CD4-positive, alpha-beta T cell treated with Interleukin-6 at 100 ng/mL for 8 hours (primary cell): ENCODE data around the gene AOAH.

Source experiments
- DNase-seq: peaks from one replicate; pipeline ENCODE4 v3.0.0-alpha.2; 2020; ENCODE audit warnings: mixed read lengths, low spot score

Gene AOAH

DNA sequence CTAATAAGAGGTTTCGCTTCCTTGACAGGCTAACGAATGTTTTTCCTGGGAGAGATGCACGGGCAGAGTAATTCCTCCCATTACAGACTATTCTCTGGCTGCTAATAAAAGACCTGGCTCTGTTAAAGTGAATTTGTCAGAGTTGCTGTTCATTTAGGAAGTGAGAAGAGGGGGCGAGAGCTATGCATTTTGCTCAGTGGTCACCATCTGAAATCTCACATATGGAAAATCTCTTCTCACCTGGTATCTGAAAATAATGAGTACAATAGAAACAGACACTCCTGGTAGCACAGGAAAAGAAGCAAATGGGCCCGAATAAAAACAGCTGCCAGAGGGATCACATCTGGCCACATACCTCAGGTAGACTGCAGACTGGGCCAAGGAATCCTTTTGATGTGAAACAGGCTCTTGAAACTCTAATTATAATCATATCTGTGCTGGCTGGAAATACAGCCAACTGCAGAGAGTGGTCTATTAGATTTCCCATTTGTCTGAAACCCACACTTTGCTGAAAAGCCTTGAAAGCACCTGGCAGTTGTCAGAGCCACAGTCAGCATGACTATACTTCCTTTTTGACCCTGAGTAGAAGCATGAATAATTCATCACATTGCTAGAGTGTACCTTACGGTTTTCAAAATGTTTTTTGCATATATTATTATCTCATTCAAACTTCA lies 33.6 kb downstream of the AOAH start:
- no peak for DNase-seq

DNA sequence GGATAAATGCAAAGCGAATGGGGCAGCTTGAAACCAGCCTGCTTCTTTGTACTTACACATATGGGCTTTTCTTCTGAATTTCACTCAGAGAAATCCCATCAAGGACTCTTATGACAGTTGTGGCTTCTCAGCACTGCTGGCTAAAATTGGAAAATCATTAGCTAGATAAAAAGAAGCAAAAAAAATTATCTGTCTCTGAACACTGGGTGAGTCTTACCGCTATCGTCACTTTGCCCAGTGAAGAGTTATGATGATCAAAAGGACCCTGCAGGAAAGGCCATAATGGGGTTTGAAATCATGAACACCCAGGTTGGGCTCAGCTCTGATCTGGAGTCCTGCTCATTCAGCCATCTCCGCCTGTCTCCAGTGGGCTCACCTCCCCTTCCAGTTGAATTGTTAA lies 34.3 kb downstream of the AOAH start:
- no peak for DNase-seq

DNA sequence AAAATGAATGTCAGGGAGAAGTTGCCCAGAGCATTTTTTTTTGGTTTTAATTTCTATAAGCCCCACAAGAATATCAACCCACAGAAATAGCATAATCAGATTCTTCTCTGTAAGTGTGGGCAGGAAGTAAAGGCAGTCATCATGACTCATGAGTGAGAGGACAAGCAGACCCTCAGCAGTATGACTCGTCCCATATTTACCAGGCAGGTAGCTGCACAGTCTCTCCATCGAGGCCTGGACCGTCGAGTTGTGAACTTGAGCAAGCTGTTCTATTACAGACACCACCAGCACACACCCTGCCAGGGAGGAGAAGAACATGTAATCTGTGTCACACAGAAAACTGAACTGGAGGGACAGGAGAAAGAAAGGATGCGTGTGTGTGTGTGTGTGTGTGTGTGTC lies 37.8 kb downstream of the AOAH start:
- peak; percentile 29 for DNase-seq

DNA sequence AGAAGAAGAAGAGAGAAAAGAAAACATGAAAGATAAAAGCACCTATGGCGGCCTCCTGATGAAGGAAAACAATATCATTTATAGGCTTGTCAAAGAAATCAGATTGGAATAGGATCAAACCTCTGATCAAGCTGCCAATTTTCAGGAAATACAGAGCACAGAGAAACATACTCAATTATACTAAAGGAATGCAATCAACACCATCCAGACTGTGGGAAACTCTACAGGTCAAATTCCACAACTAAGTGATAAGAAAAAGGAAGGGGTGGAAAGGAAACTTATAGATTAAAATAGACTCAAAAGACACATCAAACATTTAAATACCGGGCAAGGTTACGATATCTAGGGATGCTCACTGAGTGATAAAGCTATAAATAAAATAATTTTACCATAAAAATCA lies 39.3 kb downstream of the AOAH start:
- DNase-seq: no peak

DNA sequence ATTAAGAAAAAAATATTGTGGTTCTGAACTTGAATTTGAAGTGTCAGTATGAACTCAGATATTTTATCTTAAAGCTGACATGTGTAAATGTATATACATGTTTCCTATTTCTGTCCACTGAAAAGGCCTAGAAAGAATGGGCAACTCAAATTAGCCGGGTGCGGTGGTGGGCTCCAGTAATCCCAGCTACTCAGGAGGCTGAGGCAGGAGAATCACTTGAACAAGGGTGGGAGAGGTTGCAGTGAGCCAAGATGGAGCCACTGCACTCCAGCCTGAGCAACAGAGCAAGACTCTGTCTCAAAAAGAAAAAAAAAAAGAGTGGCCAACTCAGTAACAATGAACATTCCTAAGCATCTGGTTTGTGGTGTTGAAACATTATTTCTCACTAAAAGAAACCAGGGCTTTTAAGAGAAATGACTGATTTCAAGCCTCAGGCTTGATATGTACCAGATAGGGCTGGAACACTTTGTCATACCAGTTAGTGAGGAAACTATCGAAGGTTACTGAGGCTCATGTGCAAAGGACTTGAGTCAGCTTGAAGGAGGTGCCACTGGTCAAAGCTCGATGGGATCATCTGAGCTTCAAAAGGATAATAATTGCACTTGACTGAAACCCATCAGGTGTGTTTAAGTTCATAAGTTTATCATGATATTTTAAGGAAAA lies 40.5 kb downstream of the AOAH start:
- no peak for DNase-seq

DNA sequence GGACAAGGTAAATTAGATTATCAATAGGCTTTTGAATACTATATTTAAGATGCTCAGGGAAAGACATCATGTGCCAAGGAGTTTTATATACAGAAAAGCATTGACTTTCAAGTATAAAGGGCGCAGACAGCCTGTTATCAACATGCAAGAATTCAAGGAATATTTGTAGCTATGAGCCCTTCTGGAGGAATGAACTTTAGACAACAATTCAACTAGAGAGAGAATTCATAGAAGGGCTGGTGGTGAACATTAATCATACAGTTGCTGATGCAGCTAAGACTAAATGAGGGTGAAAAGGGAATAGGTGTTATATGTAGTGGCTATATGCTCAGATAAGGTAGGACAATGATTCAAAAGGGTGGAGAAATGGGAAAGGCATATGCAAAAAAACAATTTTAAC lies 41.2 kb downstream of the AOAH start:
- DNase-seq: no peak

DNA sequence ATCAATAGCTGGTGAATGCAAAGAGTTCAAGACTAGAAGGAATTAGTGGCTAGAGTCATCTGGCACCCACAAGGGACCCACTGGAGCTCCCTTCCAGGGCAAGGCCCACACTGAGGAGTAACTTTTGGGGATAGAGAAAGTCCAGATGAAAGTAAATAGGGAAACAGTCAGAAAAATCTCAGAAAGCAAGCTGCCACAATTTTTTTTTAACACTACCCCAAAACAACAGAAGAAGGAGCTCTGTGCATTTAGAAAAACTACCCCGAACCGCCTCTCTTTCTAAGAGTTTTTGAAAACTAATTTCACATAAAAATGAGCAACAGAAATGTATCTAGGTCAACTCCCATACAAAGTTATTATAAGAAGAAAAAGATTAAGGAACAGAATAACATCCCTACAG lies 42.2 kb downstream of the AOAH start:
- DNase-seq: no peak

DNA sequence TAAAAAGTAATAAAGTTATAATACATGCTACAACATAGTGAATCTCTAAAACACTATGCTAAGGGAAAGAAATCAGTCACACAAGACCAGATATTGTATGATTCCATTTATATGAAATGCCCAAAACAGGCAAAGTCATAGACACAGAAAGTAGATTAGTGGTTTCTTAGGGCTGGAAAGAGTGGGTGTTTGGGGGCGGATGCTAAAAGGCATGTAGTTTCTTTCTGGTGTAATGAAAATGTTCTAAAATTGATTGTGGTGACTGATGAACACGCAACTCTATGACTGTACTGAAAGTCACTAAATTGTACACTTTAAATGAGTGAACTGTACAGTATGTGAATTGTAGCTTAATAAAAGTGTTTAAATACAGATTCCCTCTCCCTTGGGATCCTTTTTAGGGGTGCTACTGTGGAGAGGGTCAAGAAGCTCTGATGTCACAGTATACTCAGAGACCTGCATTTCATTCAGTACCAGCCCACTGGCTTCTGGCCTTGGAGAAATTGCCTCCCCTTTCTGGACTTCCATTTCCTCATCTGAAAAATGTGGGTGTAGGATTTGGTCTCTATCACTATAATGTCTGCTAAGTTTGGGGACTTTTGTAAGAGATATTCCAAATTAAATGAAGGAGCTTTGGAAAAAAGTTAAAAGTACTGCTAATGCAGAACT lies 46.4 kb downstream of the AOAH start:
- no peak for DNase-seq

DNA sequence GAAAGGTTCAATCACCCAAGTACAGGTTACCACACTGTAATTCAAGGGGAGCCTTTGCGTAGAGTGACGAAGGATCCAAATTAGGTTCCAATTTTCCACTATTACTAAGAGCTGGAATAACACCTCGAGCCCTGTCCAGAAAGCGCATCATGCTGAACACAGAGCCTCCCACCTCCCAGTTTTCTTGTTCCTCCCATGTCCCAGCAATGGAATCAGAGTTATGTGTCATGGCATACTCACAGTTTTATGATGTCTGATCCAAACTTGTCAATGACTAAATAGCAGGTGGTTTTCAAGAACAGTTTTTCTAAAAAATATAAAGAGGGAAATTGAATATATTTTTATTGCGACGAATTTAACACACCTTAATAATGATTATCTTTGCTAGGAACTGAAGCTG lies 50.6 kb downstream of the AOAH start:
- no peak for DNase-seq

DNA sequence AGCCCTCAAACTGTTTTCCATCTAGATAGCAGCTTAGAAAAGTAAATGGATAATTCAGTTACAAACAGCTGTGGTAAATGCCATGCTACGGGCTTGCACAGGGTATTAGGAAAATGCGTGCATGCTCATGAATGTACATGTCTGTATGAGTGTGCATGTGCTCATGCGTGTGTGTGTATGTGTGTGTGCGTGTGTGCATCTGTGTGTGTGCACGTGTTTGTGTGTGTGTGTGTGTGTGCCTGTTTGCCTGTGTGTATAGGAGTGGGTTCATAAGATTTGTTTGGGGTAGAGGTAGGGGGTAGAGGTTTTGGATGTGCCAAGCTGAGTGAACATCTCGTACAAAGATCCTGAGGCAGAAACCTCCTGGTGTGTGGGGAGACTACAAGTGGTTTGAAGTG lies 52.9 kb downstream of the AOAH start:
- no peak for DNase-seq

DNA sequence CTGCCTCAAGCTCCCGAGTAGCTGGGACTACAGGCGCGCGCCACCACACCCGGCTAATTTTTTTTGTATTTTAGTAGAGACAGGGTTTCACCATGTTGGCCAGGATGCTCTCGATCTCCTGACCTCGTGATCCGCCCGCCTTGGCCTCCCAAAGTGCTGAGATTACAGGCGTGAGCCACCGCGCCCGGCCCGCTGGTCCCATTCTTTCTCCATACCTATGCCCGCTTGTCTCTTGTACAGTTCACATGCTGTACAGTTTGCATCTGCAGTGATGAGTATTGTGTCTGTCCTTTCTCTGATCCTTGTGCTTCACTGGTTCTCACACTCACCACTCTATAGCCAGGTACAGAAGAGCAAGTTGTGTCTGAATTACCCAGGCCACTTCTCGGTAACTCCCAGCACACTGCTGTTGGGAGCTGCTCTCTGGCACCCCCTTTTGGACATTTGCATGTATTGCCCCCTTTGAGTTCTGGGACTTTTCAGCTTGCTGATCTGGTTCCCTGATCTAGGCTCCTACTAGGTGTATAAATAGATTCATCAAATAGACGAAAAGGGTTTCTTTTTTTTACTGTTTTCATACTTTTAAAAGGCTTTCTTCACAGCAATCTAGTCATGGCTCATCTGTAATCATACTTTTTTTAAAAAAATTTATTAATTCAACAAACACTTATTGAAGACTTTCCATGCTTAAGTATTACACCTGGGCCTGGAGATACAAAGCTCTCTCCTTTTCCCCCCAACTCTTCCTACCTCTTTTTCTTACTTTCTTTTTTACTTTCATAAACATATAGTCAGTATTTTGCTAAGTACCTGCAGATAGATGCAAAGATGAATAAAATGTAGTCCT lies 53.5 kb downstream of the AOAH start:
- DNase-seq: peak; percentile 74

DNA sequence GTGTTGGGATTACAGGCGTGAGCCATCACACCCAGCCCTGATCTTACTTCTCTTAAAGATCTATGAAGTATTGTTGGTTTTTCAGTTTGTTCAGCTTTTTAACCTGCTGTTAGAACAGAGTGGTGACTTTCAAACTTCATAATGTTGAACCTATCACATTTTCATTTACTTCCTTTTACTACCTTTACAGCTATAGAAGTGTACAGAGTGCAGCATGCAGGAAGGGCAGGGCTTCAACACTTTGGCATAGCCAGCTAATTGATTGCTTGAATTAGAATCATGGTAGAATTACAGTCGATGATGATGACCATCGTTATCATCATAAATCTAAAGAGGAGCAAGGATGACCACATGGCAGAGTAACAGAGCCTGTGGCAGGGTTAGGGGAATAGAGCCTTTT lies 55.5 kb downstream of the AOAH start:
- DNase-seq: no peak

DNA sequence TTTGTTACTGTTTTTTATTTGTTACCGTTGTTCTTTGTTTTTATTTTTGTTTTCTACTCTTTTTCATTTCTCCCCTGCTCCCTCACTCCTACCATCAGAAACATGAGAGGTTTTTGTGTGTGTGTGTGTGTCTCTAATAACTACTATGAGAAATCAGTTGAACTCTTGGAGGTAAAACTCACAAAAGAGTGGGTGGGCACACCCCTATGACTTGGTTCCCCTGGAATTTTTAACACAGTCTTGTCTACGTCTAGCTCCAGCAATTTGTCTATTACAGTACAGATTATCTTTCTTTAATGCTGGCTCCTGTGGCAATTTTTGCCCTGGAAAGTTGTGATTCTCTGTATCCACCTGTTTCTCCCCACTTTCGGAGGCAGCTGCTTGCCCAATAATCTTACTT lies 56.2 kb downstream of the AOAH start:
- DNase-seq: no peak

DNA sequence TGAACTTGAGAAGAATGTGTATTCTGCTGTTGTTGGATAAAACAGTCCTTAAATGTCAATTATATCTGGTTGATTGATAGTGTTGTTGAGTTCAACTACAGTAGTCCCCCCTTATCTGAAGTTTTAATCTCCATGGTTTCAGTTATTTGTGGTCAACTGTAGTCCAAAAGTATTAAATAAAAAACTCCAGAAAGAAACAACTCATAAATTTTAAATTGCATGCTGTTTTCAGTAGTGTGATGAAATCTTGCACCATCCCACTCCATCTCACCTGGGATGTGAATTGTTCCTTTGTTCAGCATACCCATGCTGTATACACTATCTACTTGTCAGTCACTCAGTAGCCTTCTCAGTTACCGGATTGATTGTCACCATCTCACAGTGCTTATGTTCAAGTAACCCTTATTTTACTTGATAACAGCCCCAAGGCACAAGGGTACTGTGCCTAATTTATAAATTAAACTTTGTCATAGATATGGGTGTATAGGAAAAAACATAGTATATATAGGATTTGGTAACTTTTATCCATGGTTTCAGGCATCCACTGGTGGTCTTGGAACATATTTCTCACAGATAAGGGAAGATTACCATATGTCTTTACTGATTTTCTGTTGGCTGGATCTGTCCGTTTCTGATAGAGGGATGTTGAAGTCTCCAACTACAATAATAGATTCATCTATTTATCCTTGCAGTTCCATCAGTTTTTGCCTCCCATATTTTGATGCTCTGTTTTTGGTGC lies 57.1 kb downstream of the AOAH start:
- DNase-seq: no peak

DNA sequence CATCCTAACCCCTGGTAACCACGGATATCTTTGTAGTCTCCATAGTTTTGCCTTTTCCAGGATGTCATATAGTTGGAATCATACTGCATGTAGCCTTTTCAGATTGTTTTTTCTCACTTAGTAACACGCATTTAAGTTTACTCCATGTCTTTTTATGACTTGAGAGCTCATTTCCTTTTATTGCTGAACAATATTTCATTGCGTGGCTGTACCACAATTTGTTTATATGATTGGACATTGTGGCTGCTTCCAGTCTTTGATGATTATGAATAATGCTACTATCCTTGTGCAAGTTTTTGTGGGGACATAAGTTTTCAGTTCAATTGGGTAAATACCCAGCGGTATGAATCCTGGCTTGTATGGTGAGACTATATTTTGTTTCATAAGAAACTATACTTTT lies 60.8 kb downstream of the AOAH start:
- DNase-seq: no peak

DNA sequence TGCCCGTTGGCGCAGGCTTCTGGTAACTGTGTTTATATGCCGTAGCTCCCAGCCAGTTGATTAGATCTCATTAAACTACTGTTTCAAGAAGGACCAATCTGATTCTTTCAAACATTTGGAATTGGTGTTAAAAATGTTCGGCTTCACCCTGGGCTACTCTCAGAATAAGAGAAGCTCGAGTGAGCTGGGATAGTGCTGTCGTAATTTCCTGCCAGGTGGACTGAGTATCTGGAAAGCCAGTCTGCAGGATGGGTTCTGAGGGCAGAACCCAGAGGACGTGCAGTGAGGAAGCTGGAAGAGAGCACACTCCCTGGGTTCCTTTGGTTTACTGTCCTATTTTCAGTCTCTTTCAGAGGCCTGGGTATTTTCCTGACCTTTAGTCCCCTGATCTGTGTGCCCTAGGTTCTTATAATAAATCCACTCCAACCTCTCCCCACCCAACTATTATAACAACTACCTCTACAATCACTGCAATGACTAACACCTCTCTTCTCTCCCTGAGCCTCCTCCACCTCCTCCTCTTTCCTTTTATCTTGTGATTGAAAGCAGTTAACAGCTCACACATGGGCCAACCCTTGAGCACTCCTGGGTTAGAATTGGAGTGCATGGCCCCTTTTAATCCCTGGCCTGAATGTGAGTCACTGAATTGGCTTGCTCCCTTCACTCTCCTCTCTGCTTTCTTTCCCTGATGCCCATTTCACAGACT lies 63.0 kb downstream of the AOAH start:
- no peak for DNase-seq

DNA sequence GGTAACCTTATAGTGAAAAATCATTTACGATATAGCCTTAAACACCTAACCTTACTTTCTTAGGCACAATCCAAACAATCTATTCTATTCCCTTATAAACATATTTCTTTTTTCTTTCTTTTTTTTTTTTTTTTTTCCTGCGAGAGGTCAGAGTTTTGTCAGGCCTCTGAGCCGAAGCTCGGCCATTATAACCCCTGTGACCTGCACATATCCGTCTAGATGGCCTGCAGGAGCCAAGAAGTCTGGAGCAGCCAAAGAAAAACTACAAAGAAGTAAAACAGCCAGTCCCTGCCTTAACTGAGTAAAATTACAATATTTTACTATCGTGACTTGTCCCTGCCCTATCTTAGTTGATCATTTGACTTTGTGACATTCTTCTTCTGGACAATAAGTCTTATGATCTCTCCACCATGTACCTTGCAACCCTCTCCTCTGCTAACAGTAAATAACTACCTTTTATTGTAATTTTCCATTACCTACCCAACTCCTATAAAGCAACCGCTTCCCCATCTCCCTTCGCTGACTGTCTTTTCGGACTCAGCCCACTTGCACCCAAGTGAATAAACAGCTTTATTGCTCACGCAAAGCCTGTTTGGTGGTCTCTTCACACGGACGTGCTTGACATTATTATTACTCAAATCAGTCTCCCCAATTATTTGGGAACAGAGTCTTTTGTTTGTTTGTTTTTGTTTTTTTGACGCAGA lies 64.5 kb downstream of the AOAH start:
- no peak for DNase-seq

DNA sequence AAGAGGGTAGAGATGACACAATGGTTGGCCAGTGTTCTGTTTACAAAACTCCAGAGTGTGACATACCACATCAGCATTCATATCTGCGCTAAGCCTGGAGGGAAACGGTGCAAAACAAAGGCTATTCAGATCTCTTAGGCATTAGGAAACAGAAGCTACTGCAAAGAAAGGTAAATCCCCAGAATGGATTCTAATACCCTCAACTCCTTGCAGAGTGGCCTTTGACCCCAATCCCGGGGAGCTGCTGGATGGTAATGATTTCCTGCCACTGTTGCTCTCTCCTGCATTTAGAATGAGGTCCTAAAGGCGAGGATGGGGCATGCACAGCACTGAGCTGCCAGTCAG lies 65.2 kb downstream of the AOAH start:
- DNase-seq: no peak

DNA sequence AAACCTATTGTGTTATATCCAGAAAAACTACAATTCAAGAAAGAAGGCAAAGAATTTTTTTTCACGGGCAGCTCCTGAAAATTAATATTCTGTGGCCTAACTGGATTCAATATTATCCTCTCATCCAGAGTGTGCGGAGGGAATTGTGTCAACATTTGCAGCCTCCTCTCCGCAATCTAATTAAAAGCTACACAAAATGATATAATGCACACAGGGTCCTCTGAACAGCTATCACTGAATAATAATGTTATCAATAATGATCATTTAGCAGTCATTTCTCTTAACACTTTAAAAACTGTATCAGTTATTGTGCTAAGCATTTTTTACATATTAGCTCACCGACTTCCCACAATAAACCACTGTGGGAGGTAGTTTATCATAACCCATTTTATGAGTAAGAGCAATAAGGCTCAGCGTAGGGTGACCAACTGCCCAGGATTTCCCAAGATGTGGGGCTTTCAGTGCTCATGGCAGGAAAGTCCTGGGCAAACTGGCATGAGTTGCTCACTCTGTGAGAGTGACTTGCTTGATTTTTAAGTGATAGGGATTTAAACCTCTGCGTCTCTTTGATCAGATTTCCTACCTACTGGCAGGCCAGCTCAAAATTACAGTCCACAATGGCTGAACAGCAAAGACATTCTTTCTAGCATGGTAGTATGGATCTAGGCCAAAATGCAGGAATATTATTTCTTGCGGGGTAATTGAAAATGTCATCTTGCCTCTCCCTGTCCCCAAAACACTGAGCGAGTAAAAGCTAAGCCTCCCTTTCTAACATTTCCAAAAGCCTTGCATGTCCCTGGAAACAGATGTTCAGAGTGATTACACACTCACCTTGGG lies 65.7 kb downstream of the AOAH start:
- DNase-seq: no peak
